GM23338 (cell line): ENCODE measurements around the gene TRAF4. TPM values are rescaled to one million over a fixed set of nuclear protein-coding genes. Genes with fewer than 3 reads are reported as not detected.
"Not testable (repeated sequence)": the region's sequence is repeated elsewhere in the genome, so short reads cannot be mapped to it uniquely, and the experiment has no call there.

Experiments
- ATAC-seq: fragments of 200-7000 bp; cut with Tn5 transposase; 3 replicates; pipeline ENCODE4 v1.9.1; 2020
- DNase-seq: peaks from one replicate; pipeline ENCODE4 v3.0.0-alpha.2; 2015; ENCODE audit warnings: low spot score
- H2AFZ ChIP-seq: fragments of 200-600 bp; sonication (generic); 2 replicates; pipeline ENCODE4 v1.8.0; 2016; ENCODE audit warnings: antibody characterized with exemption, mild to moderate bottlenecking, moderate library complexity
- H3F3A ChIP-seq: fragments of 200-600 bp; sonication (generic); replicated peaks from 2 replicates; pipeline ENCODE4 v1.8.0; 2017; ENCODE audit warnings: antibody characterized with exemption, mixed run types, low read depth
- H3K27ac ChIP-seq: fragments of 200-600 bp; sonication (generic); 2 replicates; pipeline ENCODE4 v1.6.1; 2016; ENCODE audit warnings: low read depth
- H3K27me3 ChIP-seq: fragments of 200-600 bp; sonication (generic); 2 replicates; pipeline ENCODE4 v1.8.0; 2016; ENCODE audit warnings: mild to moderate bottlenecking, mixed run types, moderate library complexity; ENCODE audit not compliant: insufficient read depth
- H3K36me3 ChIP-seq: fragments of 200-600 bp; sonication (generic); 2 replicates; pipeline ENCODE4 v1.8.0; 2016; ENCODE audit warnings: mild to moderate bottlenecking; ENCODE audit not compliant: insufficient read depth
- H3K4me1 ChIP-seq: fragments of 200-600 bp; sonication (generic); 2 replicates; pipeline ENCODE4 v1.8.0; 2016; ENCODE audit warnings: mild to moderate bottlenecking, moderate library complexity; ENCODE audit not compliant: insufficient read depth
- H3K4me2 ChIP-seq: fragments of 200-600 bp; sonication (generic); 2 replicates; pipeline ENCODE4 v1.7.1; 2017; ENCODE audit warnings: mixed run types
- H3K4me3 ChIP-seq: fragments of 200-600 bp; sonication (generic); 2 replicates; pipeline ENCODE4 v1.6.1; 2016; ENCODE audit warnings: mixed run types
- H3K79me2 ChIP-seq: fragments of 200-600 bp; sonication (generic); replicated peaks from 2 replicates; pipeline ENCODE4 v1.8.0; 2017; ENCODE audit warnings: mild to moderate bottlenecking; ENCODE audit not compliant: insufficient read depth
- H3K9me2 ChIP-seq: fragments of 200-600 bp; sonication (generic); 2 replicates; pipeline ENCODE4 v1.8.0; 2017; ENCODE audit not compliant: insufficient read depth
- H4K20me1 ChIP-seq: fragments of 200-600 bp; sonication (generic); replicated peaks from 2 replicates; pipeline ENCODE4 v1.8.0; 2017; ENCODE audit warnings: mild to moderate bottlenecking; ENCODE audit not compliant: insufficient read depth
- H3K27ac Mint-ChIP-seq: 2 replicates; pipeline ENCODE4 v1.8.0; 2020; ENCODE audit warnings: inconsistent platforms, mild to moderate bottlenecking, moderate library complexity, mixed read lengths
- H3K27me3 Mint-ChIP-seq: 3 replicates; pipeline ENCODE4 v1.8.0; 2022; ENCODE audit warnings: low read depth, mild to moderate bottlenecking, moderate library complexity, mixed read lengths, inconsistent platforms; ENCODE audit not compliant: insufficient read depth, poor library complexity
- H3K36me3 Mint-ChIP-seq: 3 replicates; pipeline ENCODE4 v1.8.0; 2021; ENCODE audit warnings: low read depth, mild to moderate bottlenecking, inconsistent platforms, moderate library complexity, mixed read lengths
- H3K4me1 Mint-ChIP-seq: 3 replicates; pipeline ENCODE4 v1.8.0; 2020; ENCODE audit warnings: mild to moderate bottlenecking, inconsistent platforms, mixed read lengths
- H3K4me3 Mint-ChIP-seq: 3 replicates; pipeline ENCODE4 v1.8.0; 2021; ENCODE audit warnings: moderate library complexity, mild to moderate bottlenecking, inconsistent platforms, mixed read lengths
- H3K9me3 Mint-ChIP-seq: 3 replicates; pipeline ENCODE4 v1.8.0; 2020; ENCODE audit warnings: moderate library complexity, mild to moderate bottlenecking, inconsistent platforms, mixed read lengths
- CREB1 ChIP-seq: fragments of 250-450 bp; sonication (Bioruptor Pico); IDR thresholded peaks from 2 replicates; pipeline ENCODE4 v1.5.0; 2020; ENCODE audit warnings: low read depth, mild to moderate bottlenecking, moderate library complexity
- CTCF ChIP-seq, 2 experiments: fragments of 200-600 bp in 1 of 2; sonication (generic) in 1 of 2; conservative IDR thresholded peaks; 2 replicates each; pipeline versions ENCODE4 v1.5.1 to v1.6.1; 2016 to 2017; ENCODE audit warnings: antibody characterized with exemption in 2 of 2, low read depth in 2 of 2, mild to moderate bottlenecking in 2 of 2, moderate library complexity in 1 of 2
- EZH2 ChIP-seq: fragments of 200-600 bp; sonication (generic); IDR thresholded peaks from one replicate; pipeline ENCODE4 v1.8.0; 2017; ENCODE audit warnings: antibody characterized with exemption, mild to moderate bottlenecking, low read depth; ENCODE audit not compliant: unreplicated experiment
- EZH2phosphoT487 ChIP-seq: fragments of 200-600 bp; sonication (generic); IDR thresholded peaks from one replicate; pipeline ENCODE4 v1.8.1; 2018; ENCODE audit warnings: antibody characterized with exemption; ENCODE audit not compliant: unreplicated experiment
- JUNB ChIP-seq: IDR thresholded peaks from one replicate; pipeline ENCODE4 v1.6.1; 2016; ENCODE audit warnings: antibody characterized with exemption; ENCODE audit not compliant: unreplicated experiment
- POLR2AphosphoS5 ChIP-seq: IDR thresholded peaks from 2 replicates; pipeline ENCODE4 v1.6.1; 2016; ENCODE audit warnings: antibody characterized with exemption, low read depth
- STAT1 ChIP-seq: IDR thresholded peaks from one replicate; pipeline ENCODE4 v1.6.1; 2016; ENCODE audit warnings: antibody characterized with exemption; ENCODE audit not compliant: unreplicated experiment
- ZNF331 ChIP-seq: fragments of 250-450 bp; sonication (Bioruptor Pico); IDR thresholded peaks from 2 replicates; pipeline ENCODE4 v1.5.0; 2020; ENCODE audit warnings: low read depth, mild to moderate bottlenecking, moderate library complexity
- ZNF462 ChIP-seq: fragments of 250-450 bp; sonication (Bioruptor Pico); IDR thresholded peaks from 2 replicates; pipeline ENCODE4 v1.5.0; 2020; ENCODE audit warnings: mild to moderate bottlenecking, moderate library complexity
- polyA plus RNA-seq: library from polyadenylated mRNA; unstranded; fragments of >200 nt; fragmentation: Nextera tagmentation; extraction: Ambion mirVana; gene quantifications from 2 replicates; pipeline ENCODE4 v1.2.1, GENCODE V29; 2016
- total RNA-seq: library from RNA; depleted of rRNA; stranded (reverse); fragments of >200 nt; shearing (Covaris generic); gene quantifications from 2 replicates; pipeline ENCODE4 v1.2.3, GENCODE V29; 2014

TRAF4 gene
- total and polyA plus RNA-seq, 2 experiments from 2014 or later: 63.5 to 152 TPM

GRCh38 chr17:28779601-28780000 is 35.8 kb downstream of the TRAF4 start:
- not testable (repeated sequence) for H2AFZ ChIP-seq, H3K4me3 Mint-ChIP-seq, DNase-seq, H3K4me3 ChIP-seq, H3F3A ChIP-seq, H3K27me3 ChIP-seq, H3K4me2 ChIP-seq, H3K9me3 Mint-ChIP-seq, H3K27ac ChIP-seq, H3K27ac Mint-ChIP-seq, H3K27me3 Mint-ChIP-seq, H3K36me3 ChIP-seq, H3K9me2 ChIP-seq, ATAC-seq
- Histone ChIP-seq H4K20me1 (peaks cover 40% of the 10 kb centered on the region), H3K79me2 (peaks cover 97% of the 10 kb centered on the region), H3K4me1 (peaks cover 11% of the 10 kb centered on the region; the same call in 1 of the 2 replicates)
- Mint-ChIP-seq H3K36me3 (peaks cover 18% of the 10 kb centered on the region), H3K4me1 (peaks cover 16% of the 10 kb centered on the region)

- no peak for TF ChIP-seq EZH2phosphoT487
- no peak for TF ChIP-seq ZNF331 (CRISPR knock-in tag)
- TF ChIP-seq EZH2: no peak
- no peak for TF ChIP-seq STAT1
- TF ChIP-seq CTCF (conservative IDR thresholded peaks at IDR 0.05; ENCODE audit: low read depth in 2 of 2): no peak
- no peak for TF ChIP-seq CREB1
- no peak for TF ChIP-seq JUNB
- no peak for TF ChIP-seq POLR2AphosphoS5
- TF ChIP-seq ZNF462 (CRISPR knock-in tag): no peak
- Mint-ChIP-seq H3K9me3 (no peaks in the 10 kb centered on the region), H3K4me3 (no peak overlapping the region), H3K4me1 (peaks cover 6% of the 10 kb centered on the region), H3K27ac (no peak overlapping the region), H3K36me3 (peaks cover 28% of the 10 kb centered on the region), H3K27me3 (peaks cover 2% of the 10 kb centered on the region)
- Histone ChIP-seq H3K36me3 (no peaks in the 10 kb centered on the region), H3K79me2 (peaks cover 97% of the 10 kb centered on the region), H4K20me1 (peaks cover 40% of the 10 kb centered on the region), H3K27ac (peak overlapping the region; percentile 55; the same call in 1 of the 2 replicates), H3K4me2 (no peak overlapping the region), H3K4me1 (0 out of 2 replicates have a peak, but pooled peaks cover 4% of the 10 kb centered on the region), H3K27me3 (no peaks in the 10 kb centered on the region), H2AFZ (no peak overlapping the region), H3K9me2 (no peaks in the 10 kb centered on the region), H3F3A (peaks cover 18% of the 10 kb centered on the region), H3K4me3 (no peak overlapping the region)
- ATAC-seq: no peak
- DNase-seq: no peak
These were observed 39.4 kb downstream of the TRAF4 start for GRCh38 chr17:28783161-28783560.
